Measurements from ENCODE around the gene SESTD1.

The SESTD1 gene

GRCh38 chr2:179141206-179141605 lies 123.4 kb downstream of the SESTD1 start:
- DNase-seq: no peak
- Histone ChIP-seq H3K9me3 (no peaks in the 10 kb centered on the region), H3K4me1 (no peaks in the 10 kb centered on the region), H3K27me3 (no peaks in the 10 kb centered on the region), H3K36me3 (no peaks in the 10 kb centered on the region), H3K4me3 (ENCODE audit: low read depth, low read length) (no peak overlapping the region)
- TF ChIP-seq CTCF (IDR thresholded peaks at IDR 0.05; ENCODE audit: low read depth, low read length): no peak

- no peak for TF ChIP-seq CTCF (IDR thresholded peaks at IDR 0.05; ENCODE audit: low read depth, low read length)
- no peaks in the 10 kb centered on the region for H3K27me3 ChIP-seq
- no peaks in the 10 kb centered on the region for H3K9me3 ChIP-seq
- no peaks in the 10 kb centered on the region for H3K4me1 ChIP-seq
- H3K36me3 ChIP-seq: no peaks in the 10 kb centered on the region
- no peak overlapping the region for H3K4me3 ChIP-seq (ENCODE audit: low read depth, low read length)
- DNase-seq: no peak
These were observed 124.1 kb downstream of the SESTD1 start for GRCh38 chr2:179140571-179140970.

- H3K36me3 ChIP-seq: no peaks in the 10 kb centered on the region
- H3K4me3 ChIP-seq (ENCODE audit: low read depth, low read length): no peak overlapping the region
- DNase-seq: no peak
- no peak for TF ChIP-seq CTCF (IDR thresholded peaks at IDR 0.05; ENCODE audit: low read depth, low read length)
- H3K27me3 ChIP-seq: no peaks in the 10 kb centered on the region
- H3K9me3 ChIP-seq: no peaks in the 10 kb centered on the region
- no peaks in the 10 kb centered on the region for H3K4me1 ChIP-seq
These were observed 125.1 kb downstream of the SESTD1 start for GRCh38 chr2:179139506-179139905.

- Histone ChIP-seq H3K9me3 (no peaks in the 10 kb centered on the region), H3K36me3 (no peaks in the 10 kb centered on the region), H3K4me3 (ENCODE audit: low read depth, low read length) (no peak overlapping the region), H3K4me1 (no peaks in the 10 kb centered on the region), H3K27me3 (no peaks in the 10 kb centered on the region)
- no peak for TF ChIP-seq CTCF (IDR thresholded peaks at IDR 0.05; ENCODE audit: low read depth, low read length)
- no peak for DNase-seq
These were observed 127.4 kb downstream of the SESTD1 start for GRCh38 chr2:179137200-179137759.

- TF ChIP-seq CTCF (IDR thresholded peaks at IDR 0.05; ENCODE audit: low read depth, low read length): no peak
- no peaks in the 10 kb centered on the region for H3K4me1 ChIP-seq
- no peak overlapping the region for H3K4me3 ChIP-seq (ENCODE audit: low read depth, low read length)
- no peak for DNase-seq
- H3K9me3 ChIP-seq: no peaks in the 10 kb centered on the region
- no peaks in the 10 kb centered on the region for H3K36me3 ChIP-seq
- H3K27me3 ChIP-seq: no peaks in the 10 kb centered on the region
These were observed 131.6 kb downstream of the SESTD1 start for GRCh38 chr2:179133016-179133415.

- Histone ChIP-seq H3K27me3 (no peaks in the 10 kb centered on the region), H3K4me3 (ENCODE audit: low read depth, low read length) (no peak overlapping the region), H3K36me3 (no peaks in the 10 kb centered on the region), H3K4me1 (no peaks in the 10 kb centered on the region), H3K9me3 (no peaks in the 10 kb centered on the region)
- no peak for DNase-seq
- TF ChIP-seq CTCF (IDR thresholded peaks at IDR 0.05; ENCODE audit: low read depth, low read length): no peak
These were observed 132.6 kb downstream of the SESTD1 start for GRCh38 chr2:179132076-179132475.
